GM23338 (cell line): ENCODE data around the gene PPFIBP2. TPM values are rescaled to one million over a fixed set of nuclear protein-coding genes. Genes with fewer than 3 reads are reported as not detected.

ENCODE experiments used
- ATAC-seq: fragments of 200-7000 bp; cut with Tn5 transposase; 3 replicates; pipeline ENCODE4 v1.9.1; 2020
- DNase-seq: peaks from one replicate; pipeline ENCODE4 v3.0.0-alpha.2; 2015; ENCODE audit warnings: low spot score
- H2AFZ ChIP-seq: fragments of 200-600 bp; sonication (generic); 2 replicates; pipeline ENCODE4 v1.8.0; 2016; ENCODE audit warnings: antibody characterized with exemption, mild to moderate bottlenecking, moderate library complexity
- H3F3A ChIP-seq: fragments of 200-600 bp; sonication (generic); replicated peaks from 2 replicates; pipeline ENCODE4 v1.8.0; 2017; ENCODE audit warnings: antibody characterized with exemption, mixed run types, low read depth
- H3K27ac ChIP-seq: fragments of 200-600 bp; sonication (generic); 2 replicates; pipeline ENCODE4 v1.6.1; 2016; ENCODE audit warnings: low read depth
- H3K27me3 ChIP-seq: fragments of 200-600 bp; sonication (generic); 2 replicates; pipeline ENCODE4 v1.8.0; 2016; ENCODE audit warnings: mild to moderate bottlenecking, mixed run types, moderate library complexity; ENCODE audit not compliant: insufficient read depth
- H3K36me3 ChIP-seq: fragments of 200-600 bp; sonication (generic); 2 replicates; pipeline ENCODE4 v1.8.0; 2016; ENCODE audit warnings: mild to moderate bottlenecking; ENCODE audit not compliant: insufficient read depth
- H3K4me1 ChIP-seq: fragments of 200-600 bp; sonication (generic); 2 replicates; pipeline ENCODE4 v1.8.0; 2016; ENCODE audit warnings: mild to moderate bottlenecking, moderate library complexity; ENCODE audit not compliant: insufficient read depth
- H3K4me2 ChIP-seq: fragments of 200-600 bp; sonication (generic); 2 replicates; pipeline ENCODE4 v1.7.1; 2017; ENCODE audit warnings: mixed run types
- H3K4me3 ChIP-seq: fragments of 200-600 bp; sonication (generic); 2 replicates; pipeline ENCODE4 v1.6.1; 2016; ENCODE audit warnings: mixed run types
- H3K79me2 ChIP-seq: fragments of 200-600 bp; sonication (generic); replicated peaks from 2 replicates; pipeline ENCODE4 v1.8.0; 2017; ENCODE audit warnings: mild to moderate bottlenecking; ENCODE audit not compliant: insufficient read depth
- H3K9me2 ChIP-seq: fragments of 200-600 bp; sonication (generic); 2 replicates; pipeline ENCODE4 v1.8.0; 2017; ENCODE audit not compliant: insufficient read depth
- H4K20me1 ChIP-seq: fragments of 200-600 bp; sonication (generic); replicated peaks from 2 replicates; pipeline ENCODE4 v1.8.0; 2017; ENCODE audit warnings: mild to moderate bottlenecking; ENCODE audit not compliant: insufficient read depth
- H3K27ac Mint-ChIP-seq: 2 replicates; pipeline ENCODE4 v1.8.0; 2020; ENCODE audit warnings: inconsistent platforms, mild to moderate bottlenecking, moderate library complexity, mixed read lengths
- H3K27me3 Mint-ChIP-seq: 3 replicates; pipeline ENCODE4 v1.8.0; 2022; ENCODE audit warnings: low read depth, mild to moderate bottlenecking, moderate library complexity, mixed read lengths, inconsistent platforms; ENCODE audit not compliant: insufficient read depth, poor library complexity
- H3K36me3 Mint-ChIP-seq: 3 replicates; pipeline ENCODE4 v1.8.0; 2021; ENCODE audit warnings: low read depth, mild to moderate bottlenecking, inconsistent platforms, moderate library complexity, mixed read lengths
- H3K4me1 Mint-ChIP-seq: 3 replicates; pipeline ENCODE4 v1.8.0; 2020; ENCODE audit warnings: mild to moderate bottlenecking, inconsistent platforms, mixed read lengths
- H3K4me3 Mint-ChIP-seq: 3 replicates; pipeline ENCODE4 v1.8.0; 2021; ENCODE audit warnings: moderate library complexity, mild to moderate bottlenecking, inconsistent platforms, mixed read lengths
- H3K9me3 Mint-ChIP-seq: 3 replicates; pipeline ENCODE4 v1.8.0; 2020; ENCODE audit warnings: moderate library complexity, mild to moderate bottlenecking, inconsistent platforms, mixed read lengths
- CREB1 ChIP-seq: fragments of 250-450 bp; sonication (Bioruptor Pico); IDR thresholded peaks from 2 replicates; pipeline ENCODE4 v1.5.0; 2020; ENCODE audit warnings: low read depth, mild to moderate bottlenecking, moderate library complexity
- EZH2 ChIP-seq: fragments of 200-600 bp; sonication (generic); IDR thresholded peaks from one replicate; pipeline ENCODE4 v1.8.0; 2017; ENCODE audit warnings: antibody characterized with exemption, mild to moderate bottlenecking, low read depth; ENCODE audit not compliant: unreplicated experiment
- EZH2phosphoT487 ChIP-seq: fragments of 200-600 bp; sonication (generic); IDR thresholded peaks from one replicate; pipeline ENCODE4 v1.8.1; 2018; ENCODE audit warnings: antibody characterized with exemption; ENCODE audit not compliant: unreplicated experiment
- REST ChIP-seq: IDR thresholded peaks from one replicate; pipeline ENCODE4 v1.6.1; 2018; ENCODE audit warnings: antibody characterized with exemption; ENCODE audit not compliant: unreplicated experiment
- STAT1 ChIP-seq: IDR thresholded peaks from one replicate; pipeline ENCODE4 v1.6.1; 2016; ENCODE audit warnings: antibody characterized with exemption; ENCODE audit not compliant: unreplicated experiment
- ZNF114 ChIP-seq: fragments of 250-450 bp; sonication (Bioruptor Pico); IDR thresholded peaks from 2 replicates; pipeline ENCODE4 v1.5.0; 2020; ENCODE audit warnings: mild to moderate bottlenecking, moderate library complexity
- ZNF331 ChIP-seq: fragments of 250-450 bp; sonication (Bioruptor Pico); IDR thresholded peaks from 2 replicates; pipeline ENCODE4 v1.5.0; 2020; ENCODE audit warnings: low read depth, mild to moderate bottlenecking, moderate library complexity
- polyA plus RNA-seq: library from polyadenylated mRNA; unstranded; fragments of >200 nt; fragmentation: Nextera tagmentation; extraction: Ambion mirVana; gene quantifications from 2 replicates; pipeline ENCODE4 v1.2.1, GENCODE V29; 2016
- total RNA-seq: library from RNA; depleted of rRNA; stranded (reverse); fragments of >200 nt; shearing (Covaris generic); gene quantifications from 2 replicates; pipeline ENCODE4 v1.2.3, GENCODE V29; 2014
- TF ChIP-seq, protein P1 (sequence below): IDR thresholded peaks from 2 replicates; pipeline ENCODE4 v1.6.1; 2016; ENCODE audit warnings: antibody characterized with exemption

Gene PPFIBP2
- total and polyA plus RNA-seq, 2 experiments from 2014 or later, result 7.1 to 14.8 TPM

DNA sequence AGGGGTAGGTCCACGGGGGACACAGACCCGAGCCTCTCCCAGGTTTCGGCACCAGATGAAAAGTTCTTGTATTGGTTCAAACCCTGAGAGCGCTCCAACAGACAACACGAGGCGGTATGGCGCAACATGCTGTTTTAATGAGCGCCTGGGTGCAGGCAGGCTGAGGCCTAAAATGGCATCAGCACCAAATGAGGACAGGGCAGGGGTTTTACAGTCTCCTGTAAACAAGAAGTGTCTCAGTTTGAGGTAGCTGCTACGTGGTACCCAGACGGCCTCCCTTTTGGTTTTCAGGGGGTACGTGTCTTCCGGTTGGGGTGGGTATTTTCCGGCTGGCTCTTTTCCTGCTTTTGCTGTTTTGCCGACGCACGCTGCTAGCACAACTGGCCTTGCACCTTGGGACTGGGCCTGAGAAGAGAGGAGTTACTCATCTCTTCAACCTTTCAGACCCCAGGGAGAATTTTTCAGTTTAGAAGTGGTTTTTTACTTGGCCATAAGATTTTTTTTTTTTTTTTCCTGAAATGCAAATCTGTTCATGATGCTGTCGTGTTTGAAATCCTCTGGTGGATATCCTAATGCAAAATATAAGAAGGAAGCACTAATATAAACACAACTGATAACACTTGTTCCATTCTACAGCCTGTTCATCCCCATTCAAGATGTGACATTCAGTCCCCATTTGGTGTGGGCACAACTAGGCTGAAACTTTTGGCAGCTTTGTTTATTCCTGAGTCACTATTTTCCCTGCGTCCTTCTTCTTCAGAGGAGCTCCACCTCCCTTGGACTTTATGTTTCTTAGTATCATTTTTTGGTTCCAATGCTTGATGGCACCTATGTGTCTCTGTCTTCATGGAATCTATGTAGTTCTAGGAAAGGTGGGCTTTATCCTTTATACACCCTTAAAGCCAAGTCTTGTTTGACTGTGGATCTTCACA is 6.5 kb downstream of the PPFIBP2 start:
- peaks cover 5% of the 10 kb centered on the region for H3K27me3 Mint-ChIP-seq
- no peaks in the 10 kb centered on the region for H3K79me2 ChIP-seq
- no peak overlapping the region for H3K4me2 ChIP-seq
- no peak for ATAC-seq
- no peak overlapping the region for H3K4me3 ChIP-seq
- H2AFZ ChIP-seq, result no peak overlapping the region
- H3K27me3 ChIP-seq, result peaks cover 10% of the 10 kb centered on the region
- no peak for DNase-seq
- H4K20me1 ChIP-seq, result no peaks in the 10 kb centered on the region; the same call in 1 of the 2 replicates
- peaks cover 10% of the 10 kb centered on the region for H3K4me1 Mint-ChIP-seq
- 0 out of 2 replicates have a peak, but pooled peaks cover 8% of the 10 kb centered on the region for H3K9me2 ChIP-seq
- no peaks in the 10 kb centered on the region for H3F3A ChIP-seq
- no peaks in the 10 kb centered on the region; the same call in 1 of the 3 replicates for H3K9me3 Mint-ChIP-seq
- TF ChIP-seq CREB1 (CRISPR knock-in tag), result no peak
- no peak for TF ChIP-seq REST
- no peak for TF ChIP-seq EZH2phosphoT487
- no peak overlapping the region for H3K4me3 Mint-ChIP-seq
- H3K4me1 ChIP-seq, result peaks cover 6% of the 10 kb centered on the region; the same call in 1 of the 2 replicates
- H3K36me3 Mint-ChIP-seq, result no peaks in the 10 kb centered on the region
- no peaks in the 10 kb centered on the region for H3K36me3 ChIP-seq
- H3K27ac ChIP-seq, result no peak overlapping the region
- H3K27ac Mint-ChIP-seq, result no peak overlapping the region

DNA sequence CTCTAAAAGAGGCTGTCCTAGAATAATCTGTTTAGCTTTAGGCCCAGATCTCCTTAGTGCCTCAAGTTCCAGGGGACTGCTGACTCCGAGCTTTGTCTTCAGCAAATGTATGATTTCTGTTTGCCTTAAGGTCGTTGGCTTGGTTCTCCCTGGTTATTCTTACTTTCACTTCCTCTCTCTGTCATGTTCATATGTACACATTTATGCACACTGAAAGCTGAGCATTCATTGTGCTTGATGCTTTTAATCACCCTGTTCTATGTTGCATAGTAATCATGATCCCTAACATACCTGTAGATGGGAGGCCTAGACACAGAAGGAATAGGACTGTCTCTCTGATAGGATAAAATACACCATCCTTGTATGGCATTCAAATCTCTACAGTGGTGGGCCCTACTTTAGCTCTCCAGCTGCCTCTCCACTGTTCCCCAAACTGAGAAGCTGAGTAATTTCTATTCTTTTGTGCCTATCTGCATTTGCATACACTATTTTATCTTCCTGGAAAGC is 7.2 kb downstream of the PPFIBP2 start:
- ATAC-seq (no peak), DNase-seq (no peak)
- H3K4me3 Mint-ChIP-seq, result no peak overlapping the region
- Histone ChIP-seq H3K4me3 (no peak overlapping the region), H2AFZ (no peak overlapping the region), H3F3A (no peaks in the 10 kb centered on the region), H3K79me2 (no peaks in the 10 kb centered on the region), H4K20me1 (no peaks in the 10 kb centered on the region; the same call in 1 of the 2 replicates), H3K4me1 (peaks cover under 1% of the 10 kb centered on the region; the same call in 1 of the 2 replicates), H3K4me2 (no peak overlapping the region), H3K9me2 (0 out of 2 replicates have a peak, but pooled peaks cover 8% of the 10 kb centered on the region), H3K36me3 (no peaks in the 10 kb centered on the region), H3K27me3 (peaks cover 2% of the 10 kb centered on the region; the same call in 1 of the 2 replicates), H3K27ac (no peak overlapping the region)
- H3K9me3 Mint-ChIP-seq, result no peaks in the 10 kb centered on the region; the same call in 1 of the 3 replicates
- no peaks in the 10 kb centered on the region for H3K36me3 Mint-ChIP-seq
- H3K27me3 Mint-ChIP-seq, result peaks cover 5% of the 10 kb centered on the region
- peaks cover 3% of the 10 kb centered on the region for H3K4me1 Mint-ChIP-seq
- H3K27ac Mint-ChIP-seq, result no peak overlapping the region
- TF ChIP-seq REST (no peak), EZH2phosphoT487 (no peak), EZH2 (no peak), ZNF114 (CRISPR knock-in tag) (no peak), ZNF331 (CRISPR knock-in tag) (no peak), STAT1 (no peak)
- TF ChIP-seq, protein P1, sequence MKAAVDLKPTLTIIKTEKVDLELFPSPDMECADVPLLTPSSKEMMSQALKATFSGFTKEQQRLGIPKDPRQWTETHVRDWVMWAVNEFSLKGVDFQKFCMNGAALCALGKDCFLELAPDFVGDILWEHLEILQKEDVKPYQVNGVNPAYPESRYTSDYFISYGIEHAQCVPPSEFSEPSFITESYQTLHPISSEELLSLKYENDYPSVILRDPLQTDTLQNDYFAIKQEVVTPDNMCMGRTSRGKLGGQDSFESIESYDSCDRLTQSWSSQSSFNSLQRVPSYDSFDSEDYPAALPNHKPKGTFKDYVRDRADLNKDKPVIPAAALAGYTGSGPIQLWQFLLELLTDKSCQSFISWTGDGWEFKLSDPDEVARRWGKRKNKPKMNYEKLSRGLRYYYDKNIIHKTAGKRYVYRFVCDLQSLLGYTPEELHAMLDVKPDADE, result no peak
